HG02610 (cell line): ENCODE results near the gene HDHD3.
"Not testable (repeated sequence)": the region's sequence is repeated elsewhere in the genome, so short reads cannot be mapped to it uniquely, and the experiment has no call there.

ENCODE experiments used
- ATAC-seq: cut with Tn5 transposase; IDR thresholded peaks from one replicate; pipeline ENCODE4 v1.9.1; 2021; ENCODE audit warnings: mild to moderate bottlenecking, moderate library complexity; ENCODE audit not compliant: unreplicated experiment

The HDHD3 gene

DNA sequence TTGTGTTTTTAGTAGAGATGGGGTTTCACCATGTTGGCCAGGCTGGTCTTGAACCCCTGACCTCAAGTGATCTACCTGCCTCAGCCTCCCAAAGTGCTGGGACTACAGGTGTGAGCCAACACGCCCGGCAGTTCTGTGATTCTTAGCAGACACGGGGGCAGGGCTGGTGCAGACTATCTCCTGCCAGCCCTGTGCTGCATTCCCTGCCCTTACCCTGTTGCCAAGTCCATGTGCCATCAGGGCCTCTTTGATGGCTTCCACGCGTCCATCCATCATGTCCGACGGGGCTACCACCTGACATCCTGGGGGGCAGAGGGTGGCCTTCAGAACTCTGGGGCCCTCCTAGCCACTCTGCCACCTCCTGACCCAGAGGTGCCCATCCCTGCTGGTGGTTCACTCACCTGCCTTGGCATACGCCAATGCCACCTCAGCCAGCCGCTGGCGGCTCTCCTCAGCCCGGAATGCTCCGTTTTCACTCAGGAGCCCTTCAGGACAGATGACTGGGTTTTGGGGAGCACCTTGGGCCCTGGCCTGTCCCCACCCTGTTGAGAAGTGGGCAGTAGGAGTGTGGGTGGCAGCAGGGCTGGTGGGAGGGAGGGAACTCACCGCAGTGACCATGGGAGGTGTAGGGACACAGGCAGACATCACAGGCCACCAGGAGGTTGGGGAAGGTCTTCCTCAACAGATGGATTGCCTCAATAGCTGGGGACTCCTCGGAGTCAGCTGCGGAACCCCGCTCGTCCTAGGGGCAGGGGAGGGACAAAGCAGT, 13.6 kb upstream of the HDHD3 start:
- ATAC-seq = no peak

DNA sequence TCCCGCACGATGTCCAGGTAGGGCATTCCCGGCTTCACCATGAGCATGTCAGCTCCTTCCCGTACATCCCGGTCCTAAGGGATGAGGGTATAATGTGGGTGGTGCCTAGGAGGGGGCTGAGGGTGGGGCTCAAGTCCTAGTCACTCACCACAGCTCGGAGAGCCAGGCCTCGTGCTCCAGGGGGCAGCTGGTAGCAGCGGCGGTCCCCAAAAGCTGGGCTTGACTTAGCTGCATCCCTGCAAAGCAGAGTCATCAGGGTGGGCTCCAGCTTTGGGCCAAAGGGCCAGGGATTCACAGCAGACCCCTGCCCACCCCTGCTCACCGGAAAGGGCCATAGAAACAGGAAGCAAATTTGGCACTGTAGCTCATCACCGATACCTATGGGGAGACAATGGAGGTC, 12.7 kb upstream of the HDHD3 start:
- ATAC-seq = no peak

DNA sequence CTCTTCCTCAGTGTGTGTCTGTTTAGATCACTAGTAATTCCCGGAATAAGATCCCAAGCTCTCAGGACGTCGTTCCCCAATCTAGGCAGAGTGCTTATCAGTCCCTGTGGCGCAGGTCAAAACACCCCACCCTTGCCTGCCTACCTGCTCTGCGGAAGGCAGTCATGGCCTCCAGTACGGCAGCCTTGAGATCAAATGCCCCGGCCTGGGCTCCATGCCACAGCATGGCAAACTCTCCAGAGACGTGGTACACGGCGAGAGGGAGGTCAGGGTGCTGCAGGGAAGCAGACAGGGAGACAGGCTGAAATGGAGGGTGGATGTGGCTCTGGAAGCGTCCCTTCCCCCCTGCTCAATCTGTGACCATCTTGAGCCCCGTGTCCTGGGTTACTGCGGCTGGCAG, 12.0 kb upstream of the HDHD3 start:
- no peak for ATAC-seq

DNA sequence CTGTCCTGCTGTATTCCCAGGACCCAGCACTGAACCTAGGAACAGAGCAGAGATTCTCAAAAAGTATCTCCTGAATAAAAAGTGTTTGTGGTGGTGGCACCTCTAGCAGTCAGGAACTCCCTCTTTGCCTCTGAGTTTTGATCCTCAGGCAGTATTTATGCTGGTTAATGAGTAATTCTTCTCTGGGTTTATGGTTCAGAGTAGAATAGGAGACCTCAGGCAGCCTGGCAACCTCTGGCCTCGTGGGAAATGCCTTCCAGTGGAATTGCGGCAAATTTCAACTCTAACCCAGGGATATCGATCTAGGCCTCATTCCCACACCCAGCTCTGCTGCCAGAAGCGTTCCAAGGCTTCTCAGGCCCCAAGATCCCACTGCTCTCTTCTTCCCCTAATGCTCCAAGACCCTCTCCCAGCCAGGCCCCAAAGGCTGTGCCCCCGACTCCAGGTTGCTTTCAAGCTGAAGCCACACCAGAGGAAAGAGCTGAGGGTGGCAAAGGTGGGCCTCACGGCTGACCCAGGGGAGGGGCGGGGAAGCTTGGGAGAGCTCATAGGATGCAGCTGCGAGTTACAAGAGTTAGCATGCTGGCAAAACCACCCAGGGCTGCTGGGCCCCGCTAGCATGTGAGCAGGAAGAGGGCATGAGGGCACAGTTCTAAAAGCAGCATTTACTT, 10.9 kb upstream of the HDHD3 start:
- no peak for ATAC-seq

DNA sequence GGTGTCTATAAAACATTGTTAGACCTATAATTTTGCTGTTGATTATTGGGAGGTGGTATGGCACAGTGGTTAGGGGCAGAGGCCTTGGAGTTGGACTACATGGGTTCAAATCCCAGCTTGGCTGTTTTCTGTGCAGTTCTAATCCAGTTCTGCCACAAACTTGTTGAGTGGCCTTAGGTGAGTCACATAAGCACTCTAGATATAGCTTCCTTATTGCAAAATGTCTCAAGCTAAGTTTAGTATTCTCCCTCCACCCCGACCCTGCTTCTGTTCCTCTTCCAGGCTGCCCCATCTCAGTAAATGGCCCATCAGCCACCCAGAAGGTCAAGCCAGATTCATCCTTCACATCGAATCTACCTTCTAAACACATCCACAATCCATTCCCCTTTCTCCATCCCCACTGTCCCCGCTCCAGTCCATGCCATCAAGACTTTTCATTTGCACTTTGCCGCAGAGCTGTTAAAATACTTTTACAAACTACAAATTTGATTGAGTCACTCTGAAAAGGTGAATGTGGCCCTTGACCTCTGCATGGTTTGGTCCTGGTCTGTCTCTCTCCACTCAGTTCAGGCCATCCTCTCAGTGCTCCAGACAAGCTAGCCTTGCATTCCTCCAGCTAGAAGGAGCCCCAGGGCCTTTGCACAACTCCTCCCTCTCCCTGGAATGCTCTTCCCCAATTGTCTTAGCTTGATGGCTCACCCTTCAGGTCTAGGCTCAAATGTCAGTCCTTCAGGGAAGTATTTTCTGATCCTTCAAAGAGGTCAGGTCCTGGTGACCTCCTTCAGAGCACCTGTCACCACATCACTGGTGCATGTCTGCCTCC, 10.0 kb upstream of the HDHD3 start:
- no peak for ATAC-seq

DNA sequence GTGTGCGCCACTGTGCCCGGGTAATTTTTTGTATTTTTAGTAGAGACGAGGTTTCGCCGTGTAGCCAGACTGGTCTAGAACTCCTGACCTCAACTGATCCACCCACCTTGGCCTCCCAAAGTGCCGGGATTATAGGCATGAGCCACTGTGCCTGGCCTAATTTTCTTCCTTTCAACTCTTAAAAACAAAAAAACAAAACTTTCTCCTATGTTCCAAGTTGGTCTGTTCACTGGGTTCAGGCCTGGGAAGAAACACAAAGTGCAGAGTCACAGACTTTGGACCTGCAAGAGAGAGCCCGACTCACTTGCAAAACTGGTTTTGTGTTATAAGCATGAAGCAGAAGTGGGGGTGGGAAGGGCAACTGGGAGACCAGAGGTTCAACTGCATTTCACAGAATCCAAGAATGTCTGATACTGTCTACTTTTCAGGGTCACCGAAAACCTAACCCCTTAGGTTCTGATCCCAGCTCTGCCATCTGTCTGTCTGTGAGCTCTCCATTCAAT, 5.2 kb upstream of the HDHD3 start:
- ATAC-seq = no peak

DNA sequence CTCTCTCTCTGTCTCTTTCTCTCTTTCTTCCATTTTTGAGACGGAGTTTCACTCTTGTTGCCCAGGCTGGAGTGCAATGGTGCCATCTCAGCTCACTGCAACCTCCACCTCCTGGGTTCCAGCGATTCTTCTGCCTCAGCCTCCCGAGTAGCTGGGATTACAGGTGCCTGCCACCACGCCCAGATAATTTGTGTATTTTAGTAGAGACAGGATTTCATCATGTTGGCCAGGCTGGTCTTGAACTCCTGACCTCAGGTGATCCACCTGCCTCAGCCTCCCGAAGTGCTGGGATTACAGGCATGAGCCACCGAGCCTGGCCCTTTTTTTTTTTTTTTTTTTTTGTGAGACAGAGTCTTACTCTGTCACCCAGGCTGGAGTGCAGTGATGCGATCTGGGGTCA, 4.7 kb upstream of the HDHD3 start:
- not testable (repeated sequence) for ATAC-seq

DNA sequence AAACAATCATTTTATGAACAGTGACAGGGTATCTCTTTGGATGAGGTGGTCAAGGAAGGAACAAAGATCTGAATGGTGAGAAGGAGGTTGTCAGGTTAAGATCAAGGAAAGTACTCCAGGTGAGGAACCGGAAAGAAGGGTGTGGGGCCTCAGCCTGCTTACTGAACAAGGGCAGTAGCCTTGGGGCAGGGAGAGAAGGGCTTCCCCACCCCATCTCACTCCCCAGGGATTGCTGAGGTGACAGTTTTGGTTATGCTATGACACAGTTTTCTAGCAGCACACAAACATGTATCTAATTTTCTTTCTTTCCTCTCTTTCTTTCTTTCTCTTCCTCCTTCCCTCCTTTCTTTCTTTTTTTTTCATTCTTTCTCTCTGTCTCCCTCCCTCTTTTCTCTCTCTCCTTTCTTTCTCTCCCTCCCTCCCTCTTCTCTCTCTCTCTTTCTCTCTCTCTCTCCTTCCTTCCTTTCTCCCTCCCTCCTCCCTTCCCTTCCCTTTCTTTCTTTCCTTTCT, 4.1 kb upstream of the HDHD3 start:
- peak; percentile 67 for ATAC-seq

DNA sequence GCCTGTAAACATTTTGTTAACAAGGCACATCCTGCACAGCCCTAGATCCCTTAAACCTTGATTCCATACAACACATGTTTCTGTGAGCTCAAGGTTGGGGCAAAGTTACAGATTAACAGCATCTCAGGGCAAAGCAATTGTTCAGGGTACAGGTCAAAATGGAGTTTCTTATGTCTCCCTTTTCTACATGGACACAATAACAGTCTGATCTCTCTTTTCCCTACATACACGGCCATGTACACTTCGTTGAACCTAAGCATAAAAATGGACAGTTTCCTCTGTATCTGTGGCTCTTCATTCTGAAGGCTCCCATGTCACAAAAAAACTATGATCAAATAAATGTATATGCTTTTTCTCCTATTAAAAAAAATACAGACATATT, 3.0 kb upstream of the HDHD3 start:
- ATAC-seq = not testable (repeated sequence)

DNA sequence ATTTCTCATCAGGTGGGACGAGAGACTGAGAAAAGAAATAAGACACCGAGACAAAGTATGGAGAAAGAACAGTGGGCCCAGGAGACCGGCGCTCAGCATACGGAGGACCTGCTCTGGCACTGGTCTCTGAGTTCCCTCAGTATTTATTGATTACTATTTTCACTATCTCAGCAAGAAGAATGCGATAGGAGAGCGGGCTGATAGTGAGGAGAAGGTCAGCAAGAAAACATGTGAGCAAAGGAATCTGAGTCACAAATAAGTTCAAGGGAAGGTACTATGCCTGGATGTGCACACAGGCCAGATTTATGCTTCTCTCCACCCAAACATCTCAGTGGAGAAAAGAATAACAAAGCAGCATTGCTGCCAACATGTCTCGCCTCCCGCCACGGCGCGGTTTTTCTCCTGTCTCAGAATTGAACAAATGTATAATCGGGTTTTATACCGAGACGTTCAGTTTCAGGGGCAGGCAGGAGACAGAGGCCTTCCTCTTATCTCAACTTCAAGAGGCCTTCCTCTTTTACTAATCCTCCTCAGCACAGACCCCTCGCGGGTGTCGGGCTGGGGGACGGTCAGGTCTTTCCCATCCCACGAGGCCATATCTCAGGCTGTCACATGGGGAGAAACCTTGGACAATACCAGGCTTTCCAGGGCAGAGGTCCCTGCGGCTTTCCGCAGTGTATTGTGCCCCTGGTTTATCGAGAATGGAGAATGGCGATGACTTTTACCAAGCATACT, 2.5 kb upstream of the HDHD3 start:
- not testable (repeated sequence) for ATAC-seq

DNA sequence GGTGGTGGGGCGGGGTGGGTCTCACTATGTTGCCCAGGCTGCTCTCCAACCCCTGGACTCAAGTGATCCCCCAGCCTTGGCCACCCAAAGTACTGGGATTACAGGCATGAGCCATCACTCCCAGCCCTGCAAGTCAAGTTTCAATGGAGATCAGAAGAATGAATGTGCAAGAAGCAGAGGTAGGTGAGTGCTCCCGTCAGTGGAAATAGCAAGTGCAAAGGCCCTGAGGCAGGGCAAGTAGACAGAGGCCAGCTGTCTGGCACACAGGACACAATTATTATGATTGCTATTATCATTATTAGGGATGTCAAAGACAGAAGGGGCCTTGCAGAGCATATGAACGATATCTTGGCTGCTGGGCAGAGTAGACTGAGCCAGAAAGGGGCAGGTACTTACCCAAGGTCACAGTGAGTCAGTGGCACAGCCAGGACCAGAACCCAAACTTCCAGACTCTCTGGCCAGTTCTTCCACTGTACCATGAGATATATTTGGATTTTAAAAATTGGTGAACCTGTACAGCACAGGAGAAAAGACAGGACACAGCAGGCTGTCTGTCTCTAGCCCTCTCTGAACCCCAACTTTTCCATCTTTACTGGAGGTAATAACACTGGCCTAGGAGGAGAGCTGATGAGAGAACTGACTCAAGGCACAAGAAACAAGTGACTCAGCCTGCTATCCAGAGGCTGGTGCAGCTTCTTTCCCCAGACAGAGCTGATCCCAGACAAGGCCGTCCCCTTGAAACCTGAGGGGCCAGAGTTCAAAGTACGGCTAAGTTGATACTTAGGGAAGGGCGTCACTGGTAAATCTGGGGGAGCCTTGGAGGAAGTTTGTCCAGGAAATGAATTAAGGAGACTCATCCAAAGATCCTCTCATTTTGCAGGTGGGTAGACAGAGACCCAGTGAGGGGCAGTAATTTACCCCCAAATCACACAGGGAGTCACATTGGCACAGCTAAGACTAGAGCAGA, 1.4 kb downstream of the HDHD3 start:
- no peak for ATAC-seq

DNA sequence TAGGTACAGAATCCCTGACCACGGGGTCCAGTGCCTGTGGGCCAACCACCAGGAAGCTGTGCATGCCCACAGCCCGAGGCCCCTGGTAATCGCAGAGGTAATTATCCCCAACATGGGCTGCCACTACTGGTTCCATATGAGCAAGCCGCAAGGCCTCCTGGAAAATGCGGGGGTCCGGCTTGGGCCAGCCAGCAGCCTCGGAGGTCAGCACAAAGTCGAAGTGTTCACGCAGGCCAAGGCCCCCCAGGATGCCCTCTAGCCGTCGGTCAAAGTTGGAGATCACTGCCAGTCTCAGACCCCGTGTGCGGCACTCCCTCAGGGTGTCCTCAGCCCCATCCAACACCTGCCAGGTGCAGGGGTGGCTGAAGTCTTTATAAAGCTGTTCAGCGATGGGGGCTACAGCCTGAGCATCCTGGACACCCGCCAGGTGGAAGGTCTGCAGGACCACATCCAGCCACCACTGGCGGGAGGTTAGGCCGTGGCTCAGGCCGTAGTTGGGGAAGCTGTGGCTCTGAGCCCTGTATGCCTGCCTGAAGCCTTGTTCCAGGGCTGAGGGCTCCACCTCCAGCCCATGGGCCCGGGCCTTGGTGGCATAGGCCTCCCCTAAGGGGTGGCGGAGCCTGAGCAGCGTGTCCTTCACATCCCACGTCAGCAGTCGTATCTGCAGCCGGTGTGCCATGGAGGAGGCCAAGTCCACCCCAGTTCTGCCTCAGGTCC, 3.0 kb downstream of the HDHD3 start:
- no peak for ATAC-seq

DNA sequence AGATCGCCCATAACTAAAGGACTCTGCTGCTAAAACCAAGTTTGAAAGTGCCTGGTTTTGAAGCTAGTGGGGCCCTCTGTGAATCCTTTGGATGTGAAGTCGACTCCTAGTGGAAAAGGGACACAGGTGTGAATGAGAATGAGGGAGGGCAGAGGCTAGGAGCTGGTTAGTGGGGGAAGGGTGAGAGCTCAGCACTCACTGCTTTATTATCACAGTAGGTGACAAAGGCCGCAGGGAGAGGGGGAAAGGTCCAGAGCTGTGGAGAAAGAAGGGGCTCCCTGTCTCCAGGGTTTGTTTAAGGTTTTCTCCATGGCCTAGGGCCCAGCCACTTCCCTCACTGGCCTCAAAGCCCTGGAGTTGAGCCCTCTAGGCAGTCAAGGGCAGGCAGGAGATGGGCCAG, 3.5 kb downstream of the HDHD3 start:
- ATAC-seq = no peak

DNA sequence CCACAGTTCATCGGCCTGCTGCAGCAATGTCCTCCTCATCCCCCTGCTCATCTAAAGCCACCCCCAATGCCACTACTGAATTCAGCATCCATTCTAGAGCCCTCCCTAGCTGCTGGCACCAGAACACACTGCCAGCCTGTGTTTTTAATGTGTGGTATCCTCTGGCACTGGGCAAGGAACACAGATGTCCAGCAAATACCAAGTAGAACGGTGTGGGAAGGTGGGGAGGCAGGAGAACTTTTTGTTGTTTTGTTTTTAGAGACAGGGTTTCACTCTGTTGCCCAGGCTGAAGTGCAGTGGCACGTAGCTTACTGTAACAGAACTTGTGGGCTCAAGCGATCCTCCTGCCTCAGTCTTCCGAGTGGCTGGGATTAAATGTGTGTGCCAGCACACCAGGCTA, 4.7 kb downstream of the HDHD3 start:
- ATAC-seq = no peak

DNA sequence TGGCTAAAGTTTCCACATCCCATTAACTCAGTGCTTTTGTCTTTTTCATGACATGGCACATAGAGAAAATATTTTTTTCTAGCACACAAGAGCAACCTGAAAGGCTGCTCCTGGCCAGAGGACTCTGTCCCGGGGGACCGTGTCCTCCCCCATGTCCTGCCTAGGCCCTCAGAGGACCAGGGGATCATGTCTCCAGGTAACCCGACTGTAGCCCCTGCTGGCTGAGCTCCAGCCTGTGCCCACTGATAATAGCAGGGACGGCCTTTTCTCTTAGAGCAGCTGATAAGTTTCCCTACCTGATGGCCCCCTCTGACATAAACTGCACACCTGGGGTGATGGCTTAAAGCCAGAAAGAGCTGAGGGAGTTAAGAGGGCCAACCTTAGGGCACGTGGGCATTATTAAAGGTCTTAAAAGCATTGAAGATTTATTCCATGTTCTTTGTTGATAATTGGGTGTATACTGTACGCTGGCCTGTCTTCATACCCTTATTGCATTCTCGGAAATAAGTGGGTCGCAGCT, 5.9 kb downstream of the HDHD3 start:
- ATAC-seq = no peak

DNA sequence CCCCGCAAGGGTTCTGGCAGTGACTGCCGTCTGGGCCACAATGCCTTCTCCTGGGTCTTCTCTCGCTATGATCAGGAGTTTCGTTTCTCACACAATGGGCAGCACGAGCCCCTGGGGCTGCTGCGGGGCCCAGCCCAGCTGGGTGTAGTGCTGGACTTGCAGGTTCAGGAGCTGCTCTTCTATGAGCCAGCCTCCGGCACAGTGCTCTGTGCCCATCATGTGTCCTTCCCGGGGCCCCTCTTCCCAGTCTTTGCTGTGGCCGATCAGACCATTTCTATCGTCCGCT, 7.0 kb downstream of the HDHD3 start:
- ATAC-seq = no peak

DNA sequence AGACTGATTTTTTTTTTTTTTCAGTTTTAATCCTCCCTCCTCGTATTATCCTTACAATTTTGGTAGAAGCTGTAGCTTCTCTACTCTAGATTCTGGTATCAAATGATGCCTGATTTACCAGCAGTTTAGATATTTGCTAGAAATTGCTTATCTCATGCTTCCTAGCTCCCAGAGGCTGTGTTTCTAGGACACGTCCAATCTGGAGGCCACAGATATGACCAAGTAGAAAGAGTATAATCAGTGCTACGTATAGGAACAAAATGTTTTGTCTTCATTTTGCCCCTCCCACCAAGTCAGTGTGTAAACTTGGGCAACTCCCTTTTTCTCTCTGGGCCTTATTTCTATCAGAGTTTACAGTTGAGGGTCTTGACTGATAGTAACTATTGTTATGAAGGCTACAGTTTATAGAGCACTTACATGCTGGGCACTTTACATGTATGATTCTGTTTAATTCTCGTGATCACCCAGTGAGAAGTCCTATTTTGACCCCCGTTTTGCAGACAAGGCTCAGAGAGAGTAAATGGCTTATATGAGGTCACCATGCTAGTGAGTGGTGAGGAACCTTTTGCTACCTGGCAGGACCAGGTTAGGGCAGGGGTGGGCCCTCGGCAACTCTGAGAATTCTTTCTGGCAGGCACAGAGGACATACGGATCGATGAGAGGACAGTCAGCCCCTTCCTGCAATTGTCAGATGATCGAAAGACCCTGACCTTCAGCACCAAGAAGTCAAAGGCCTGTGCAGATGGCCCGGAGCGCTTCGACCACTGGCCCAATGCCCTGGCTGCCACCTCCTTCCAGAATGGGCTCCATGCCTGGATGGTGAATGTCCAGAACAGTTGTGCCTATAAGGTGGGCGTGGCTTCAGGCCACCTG, 7.6 kb downstream of the HDHD3 start:
- ATAC-seq = no peak
